GM18499 (cell line): ENCODE data around the gene ZNF132.
"Not testable (repeated sequence)": the region's sequence is repeated elsewhere in the genome, so short reads cannot be mapped to it uniquely, and the experiment has no call there.

Experiments
- ATAC-seq: cut with Tn5 transposase; IDR thresholded peaks from one replicate; pipeline ENCODE4 v1.9.1; 2021; ENCODE audit warnings: moderate number of reproducible peaks; ENCODE audit not compliant: insufficient read depth, unreplicated experiment

ZNF132 gene

DNA sequence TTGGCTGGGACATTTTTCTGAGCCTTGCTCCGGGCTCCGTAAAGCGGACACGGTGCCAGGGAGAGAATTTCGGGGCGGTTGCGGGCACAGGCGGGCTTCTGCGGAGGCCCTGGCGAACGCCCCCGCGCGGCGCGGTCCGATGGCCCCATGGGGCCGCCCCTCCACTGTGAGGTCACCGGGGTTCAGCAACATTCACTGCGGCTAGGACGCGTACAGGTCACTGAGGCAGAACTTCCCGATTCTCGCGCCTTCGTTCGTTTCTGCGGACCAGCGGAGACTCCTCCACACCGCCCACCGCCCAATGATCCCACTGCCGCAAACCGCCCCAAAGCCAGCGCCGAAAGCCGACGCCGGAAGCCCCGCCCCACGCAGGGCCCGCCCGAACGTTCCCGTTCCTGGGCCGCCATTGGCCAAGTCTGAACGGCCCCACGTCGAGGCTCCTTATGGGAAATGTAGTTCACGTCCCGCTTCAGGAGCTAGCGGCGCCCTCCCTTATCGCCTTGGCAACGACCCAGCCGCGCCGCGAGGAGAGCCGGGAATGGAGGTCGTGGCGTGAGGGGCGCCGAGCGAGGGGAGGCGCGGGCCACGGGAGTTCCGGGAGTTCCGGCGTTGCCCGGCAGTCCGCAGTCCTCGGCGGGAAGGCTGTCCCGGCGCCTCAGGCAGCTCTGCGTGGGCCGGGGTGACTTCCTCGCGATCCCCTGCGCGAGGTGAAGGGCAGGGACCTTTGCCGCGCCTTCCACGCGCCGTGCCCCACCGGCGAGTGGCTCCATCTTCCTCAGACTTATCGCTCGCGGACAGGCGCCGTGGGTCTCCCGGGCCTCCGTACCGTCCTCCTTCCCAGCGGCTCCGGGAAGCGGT, 31.6 kb downstream of the ZNF132 start, which contains the start of gene ZNF584:
Gene ZNF584 (plus strand): TSS at position 498 of the 858 bp plus-strand sequence. CDS start 499 bp downstream, outside the sequence.
- no peak for ATAC-seq

DNA sequence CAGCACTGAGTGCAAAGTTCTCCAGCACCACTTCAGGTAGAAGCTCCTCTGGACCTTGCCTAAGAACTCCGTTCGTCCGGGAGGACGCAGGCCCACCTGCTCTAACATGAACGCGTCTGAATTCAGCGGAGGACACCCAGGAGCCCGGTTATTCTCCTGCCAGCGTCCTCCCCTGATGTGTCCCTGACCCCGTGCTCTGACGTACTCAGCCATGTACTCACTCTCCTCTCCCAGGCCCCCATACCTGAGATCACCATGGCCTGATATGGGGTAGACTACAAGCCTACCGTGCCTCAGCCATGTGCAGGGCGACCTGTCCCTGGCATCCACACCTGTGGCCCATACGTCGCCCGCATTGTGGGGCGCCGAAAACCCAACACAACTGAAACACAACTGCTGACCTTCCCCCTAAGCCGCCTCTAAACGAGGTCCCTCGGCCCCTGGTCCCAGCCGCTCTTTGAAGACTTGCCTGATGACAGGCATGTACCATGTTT, 32.2 kb downstream of the ZNF132 start:
- no peak for ATAC-seq

DNA sequence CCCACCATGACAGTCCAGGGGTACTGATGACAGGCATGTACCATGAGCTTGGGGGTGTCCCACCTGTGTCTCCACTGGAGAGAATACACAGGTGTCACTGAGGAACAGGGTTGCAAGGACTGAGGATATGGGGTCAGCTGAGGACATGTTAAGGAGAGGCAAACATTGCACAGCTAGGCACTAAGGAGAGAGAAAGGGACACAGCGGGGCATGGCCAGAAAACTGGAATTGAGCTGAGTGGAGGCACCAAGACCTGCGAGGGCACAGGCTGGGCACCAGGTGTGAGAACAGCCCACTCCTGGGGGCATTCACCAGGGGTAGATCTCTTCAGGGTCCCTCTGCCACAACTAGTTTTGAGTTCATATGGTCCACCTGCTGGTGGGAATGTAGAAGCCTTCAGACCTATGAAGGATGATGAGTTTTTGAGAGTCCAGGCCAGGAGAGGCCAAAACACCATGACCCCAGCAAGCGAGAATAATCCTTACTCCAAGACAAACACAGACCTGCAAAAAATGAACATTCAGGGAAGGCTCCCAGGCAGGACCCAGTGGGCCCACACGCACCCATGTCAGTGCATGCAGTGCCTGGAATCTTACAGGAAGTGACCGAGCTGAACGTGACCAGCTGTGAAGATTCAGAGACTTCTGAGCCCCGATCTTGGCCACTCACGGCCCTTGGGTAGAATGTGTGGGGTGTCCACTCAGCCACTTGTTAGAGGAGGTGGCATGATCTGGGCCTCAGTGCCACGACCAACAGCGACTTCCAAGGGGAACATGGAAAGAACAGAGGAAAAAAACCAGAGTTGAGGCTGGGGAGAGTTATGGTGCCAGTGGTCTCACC, 32.9 kb downstream of the ZNF132 start:
- ATAC-seq: no peak

DNA sequence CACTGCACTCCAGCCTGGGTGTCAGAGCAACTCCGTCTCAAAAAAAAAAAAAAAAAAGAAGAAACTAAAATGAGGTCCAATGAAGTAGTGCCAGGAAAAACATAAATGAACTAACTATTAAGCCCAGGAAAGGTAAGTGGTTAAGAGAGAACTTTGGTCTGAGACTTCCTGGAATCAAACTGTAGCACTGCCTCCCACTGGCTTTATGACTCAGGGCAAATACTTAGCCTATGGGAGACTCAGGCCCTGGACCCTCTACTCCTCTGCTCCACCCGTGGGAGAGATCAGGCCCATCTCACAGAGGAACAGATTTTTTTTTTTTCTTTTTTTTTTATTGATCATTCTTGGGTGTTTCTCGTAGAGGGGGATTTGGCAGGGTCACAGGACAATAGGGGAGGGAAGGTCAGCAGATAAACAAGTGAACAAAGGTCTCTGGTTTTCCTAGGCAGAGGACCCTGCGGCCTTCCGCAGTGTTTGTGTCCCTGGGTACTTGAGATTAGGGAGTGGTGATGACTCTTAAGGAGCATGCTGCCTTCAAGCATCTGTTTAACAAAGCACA, 36.0 kb downstream of the ZNF132 start:
- ATAC-seq: not testable (repeated sequence)

DNA sequence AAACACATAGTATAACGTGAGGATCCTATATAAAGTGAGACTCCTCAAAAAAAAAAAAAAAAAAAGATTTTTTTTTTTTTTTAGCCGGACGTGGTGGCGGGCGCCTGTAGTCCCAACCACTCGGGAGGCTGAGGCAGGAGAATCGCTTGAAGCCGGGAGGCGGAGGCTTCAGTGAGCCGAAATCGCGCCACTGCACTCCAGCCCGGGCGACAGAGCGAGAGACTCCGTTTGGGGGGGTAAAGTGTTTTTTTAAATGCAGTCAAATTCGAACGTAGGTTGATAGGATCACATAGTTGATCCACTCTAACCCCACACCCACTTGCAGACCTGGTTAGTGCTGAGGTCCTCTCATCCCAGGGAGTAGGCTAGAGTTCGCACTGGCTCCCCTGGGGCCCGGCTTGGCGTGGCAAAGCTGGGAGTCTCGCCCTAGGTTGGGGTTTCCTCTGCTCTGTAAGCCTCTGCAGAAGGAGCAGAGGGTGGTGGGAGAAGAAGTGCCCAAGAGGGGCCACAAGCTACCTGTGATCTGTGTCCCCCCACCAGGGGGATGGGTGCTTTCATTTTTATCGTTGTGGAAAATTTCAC, 38.0 kb downstream of the ZNF132 start:
- ATAC-seq: no peak

DNA sequence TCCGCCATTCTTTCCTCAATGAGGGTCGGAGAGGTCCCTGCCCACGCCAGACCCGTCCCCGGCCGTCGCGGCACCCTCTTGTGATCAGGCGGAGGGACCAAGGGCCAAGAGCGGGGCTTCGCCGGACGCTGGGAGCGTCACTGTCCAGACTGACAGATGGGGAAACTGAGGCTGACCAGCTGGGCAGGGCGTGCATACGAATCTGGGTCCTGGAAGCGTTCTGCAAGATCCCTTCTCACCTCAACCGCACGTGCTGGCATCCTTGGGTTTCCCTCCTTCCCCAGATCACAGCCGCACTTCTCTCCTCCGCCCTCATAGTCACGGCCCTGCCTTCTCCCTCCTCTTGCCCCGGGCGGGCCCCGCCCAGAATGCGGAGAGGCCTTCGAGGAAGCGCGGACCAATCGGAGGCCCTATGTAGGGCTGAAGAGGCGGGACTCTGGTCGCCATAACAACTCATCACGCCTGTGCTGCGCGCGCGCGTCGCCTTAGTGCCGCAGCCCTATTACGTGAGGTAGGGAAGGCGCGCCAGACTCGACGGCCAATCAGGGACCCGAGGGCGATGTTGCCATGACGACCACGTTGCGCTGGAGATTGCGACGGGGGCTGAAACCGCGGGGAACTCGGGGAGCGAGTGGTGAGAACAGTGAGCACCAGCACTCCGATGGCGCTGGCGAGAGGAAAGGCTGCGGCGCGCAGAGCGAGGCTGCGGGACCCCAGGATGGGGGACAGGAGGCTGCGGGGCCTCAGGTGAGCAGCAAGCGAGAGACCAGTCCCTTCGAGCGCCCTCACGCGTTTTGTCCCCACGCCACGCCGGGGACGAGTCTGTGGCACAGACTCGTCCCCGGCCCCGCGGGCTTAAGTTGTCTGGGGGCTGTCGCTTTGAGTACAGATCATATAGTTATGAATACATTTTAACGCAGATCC, 38.8 kb downstream of the ZNF132 start:
- ATAC-seq: peak; percentile 88

- ATAC-seq: no peak
Measured at GRCh38 chr19:58400316-58400915, 39.5 kb downstream of the ZNF132 start.

DNA sequence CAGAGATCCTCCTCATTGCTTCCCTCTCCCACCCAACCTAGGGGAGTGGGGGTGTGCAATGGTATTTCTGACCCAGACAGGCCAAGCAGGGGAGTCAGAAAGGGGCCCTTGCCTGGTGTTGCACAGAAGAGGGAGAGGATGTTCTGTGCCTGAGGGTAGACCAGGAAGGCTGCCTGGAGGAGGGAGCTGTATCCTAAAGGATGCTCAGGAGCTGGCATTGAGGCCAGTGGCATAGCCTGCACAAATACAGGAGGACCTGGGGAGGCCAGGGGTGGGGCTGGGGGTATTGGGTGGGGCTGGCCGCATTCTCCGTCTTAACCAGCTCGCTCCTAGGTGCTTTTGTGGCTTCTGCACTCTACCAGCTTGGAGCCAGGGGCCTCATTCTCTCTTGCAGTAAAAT, 40.0 kb downstream of the ZNF132 start:
- no peak for ATAC-seq

DNA sequence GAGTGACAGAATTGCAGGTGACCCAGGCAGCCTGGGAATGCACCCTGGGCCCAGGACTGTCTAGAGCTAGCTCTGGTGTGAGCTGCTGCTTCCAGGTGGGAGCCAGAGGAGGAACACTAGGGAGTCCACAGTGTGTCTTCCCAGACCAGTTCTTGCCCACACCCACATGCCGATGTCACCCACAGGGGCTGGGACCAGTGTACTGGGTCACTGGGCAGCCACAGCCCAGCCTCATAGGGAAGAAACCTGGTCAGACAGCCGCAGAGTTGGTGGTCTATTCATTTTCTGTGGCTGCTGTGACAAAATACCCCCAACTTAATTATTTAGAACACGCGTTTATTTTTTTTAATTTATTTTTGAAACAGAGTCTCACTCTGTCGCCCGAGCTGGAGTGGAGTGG, 41.4 kb downstream of the ZNF132 start:
- no peak for ATAC-seq

DNA sequence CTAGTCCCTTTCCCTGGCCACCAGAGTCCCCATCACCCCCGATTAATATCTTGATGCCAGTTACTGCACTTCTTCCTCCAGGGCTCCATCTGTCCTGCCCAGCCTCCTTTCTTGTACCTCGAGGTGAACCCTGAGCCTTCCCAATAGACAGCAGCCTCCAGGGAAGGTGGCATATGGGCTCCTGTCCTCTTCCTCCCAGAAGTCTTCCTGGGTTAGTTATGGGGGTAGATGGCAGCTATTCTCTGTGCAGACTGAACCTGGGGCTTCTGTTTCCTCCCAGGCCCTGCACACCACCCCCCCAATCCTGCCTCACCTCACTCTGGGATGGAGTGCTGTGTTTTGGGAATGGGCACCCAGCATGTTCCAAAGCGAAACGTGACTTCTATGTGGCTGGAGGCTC, 41.9 kb downstream of the ZNF132 start:
- ATAC-seq: no peak

DNA sequence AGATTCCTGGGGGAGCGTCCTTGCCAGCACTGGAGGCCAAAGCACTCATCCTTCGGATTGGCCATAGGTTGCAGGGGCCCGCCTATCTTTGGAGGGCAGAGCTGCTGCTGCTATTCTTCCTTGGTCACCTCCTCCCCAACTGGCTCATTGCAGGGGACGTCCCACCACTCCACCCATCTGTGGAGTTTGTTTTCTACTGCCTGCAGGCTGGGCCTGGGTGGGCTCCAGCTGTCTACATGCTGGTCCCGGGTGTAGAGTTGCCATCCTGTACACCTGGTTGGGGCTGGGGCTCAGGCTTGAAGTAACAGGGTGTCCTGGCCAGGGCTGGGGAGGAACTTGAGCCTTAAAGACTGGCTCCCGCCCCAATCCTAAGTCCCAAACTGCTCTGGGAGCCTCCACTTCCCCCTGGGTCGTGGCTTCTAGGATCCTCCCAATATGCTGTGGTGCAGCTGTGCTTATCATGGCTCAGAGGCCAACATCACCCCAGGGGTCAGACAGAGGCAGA, 42.4 kb downstream of the ZNF132 start:
- no peak for ATAC-seq

DNA sequence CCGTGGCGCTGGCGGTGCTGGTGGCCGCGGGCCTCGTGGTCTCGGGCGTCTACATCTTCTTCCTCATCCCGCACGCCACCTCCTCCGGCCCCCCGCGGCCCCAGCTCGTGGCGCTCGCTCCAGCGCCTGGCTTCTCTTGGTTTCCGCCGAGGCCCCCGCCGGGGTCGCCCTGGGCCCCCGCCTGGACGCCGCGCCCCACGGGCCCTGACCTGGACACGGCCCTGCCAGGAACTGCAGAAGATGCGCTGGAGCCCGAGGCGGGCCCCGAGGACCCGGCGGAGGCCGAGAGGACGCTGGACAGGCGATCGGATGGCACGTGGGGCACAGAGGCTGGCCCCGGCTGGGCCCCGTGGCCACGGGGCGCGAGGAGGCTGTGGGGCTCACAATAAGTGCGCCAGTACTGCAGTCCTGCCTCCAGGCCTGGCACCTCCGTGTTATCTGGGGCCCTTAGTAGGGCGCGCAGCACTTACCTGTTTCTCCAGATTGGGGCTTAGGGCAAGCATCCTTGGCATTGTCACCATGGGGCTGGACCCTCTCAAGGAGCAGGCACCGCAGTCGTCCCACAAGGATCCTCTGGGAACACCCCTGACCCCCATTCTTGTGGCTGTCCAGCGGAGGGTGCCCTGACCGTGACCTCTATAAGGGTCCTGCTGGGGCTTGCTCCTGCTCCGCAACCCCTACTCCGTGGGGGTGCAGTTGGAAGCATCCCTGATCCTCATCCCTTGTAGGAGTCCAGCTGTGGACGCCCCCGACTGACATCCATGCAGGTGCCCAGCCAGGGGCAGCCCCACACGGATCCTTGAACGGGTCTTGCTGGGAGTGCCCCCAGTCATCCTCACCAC, 43.0 kb downstream of the ZNF132 start:
- no peak for ATAC-seq

DNA sequence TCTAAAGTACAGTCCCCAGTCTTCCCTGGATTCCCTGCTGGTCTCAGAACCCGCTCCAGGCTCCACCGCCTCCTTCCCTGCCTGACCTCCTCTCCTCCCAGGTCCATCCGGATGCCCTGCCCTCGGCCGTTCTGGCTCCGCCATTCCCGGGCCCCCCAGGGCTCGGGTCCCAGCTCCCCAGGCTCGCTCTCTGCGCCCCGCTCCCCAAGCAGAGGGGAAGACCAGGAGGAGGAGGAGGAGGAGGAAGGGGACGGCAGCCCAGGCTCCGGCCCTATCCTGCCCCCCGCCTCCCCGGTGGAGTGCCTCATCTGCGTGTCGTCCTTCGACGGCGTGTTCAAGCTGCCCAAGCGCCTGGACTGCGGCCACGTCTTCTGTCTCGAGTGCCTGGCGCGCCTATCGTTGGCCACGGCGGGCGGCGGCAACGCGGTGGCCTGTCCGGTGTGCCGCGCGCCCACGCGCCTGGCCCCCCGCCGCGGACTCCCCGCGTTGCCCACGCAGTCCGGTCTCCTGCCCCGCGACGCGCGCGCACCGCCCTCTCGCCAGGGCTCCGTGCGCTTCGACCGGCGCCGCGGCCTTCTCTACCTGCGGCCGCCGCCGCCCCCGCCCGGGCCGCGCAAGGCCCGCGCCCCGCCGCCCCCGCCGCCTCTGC, 43.9 kb downstream of the ZNF132 start:
- no peak for ATAC-seq

DNA sequence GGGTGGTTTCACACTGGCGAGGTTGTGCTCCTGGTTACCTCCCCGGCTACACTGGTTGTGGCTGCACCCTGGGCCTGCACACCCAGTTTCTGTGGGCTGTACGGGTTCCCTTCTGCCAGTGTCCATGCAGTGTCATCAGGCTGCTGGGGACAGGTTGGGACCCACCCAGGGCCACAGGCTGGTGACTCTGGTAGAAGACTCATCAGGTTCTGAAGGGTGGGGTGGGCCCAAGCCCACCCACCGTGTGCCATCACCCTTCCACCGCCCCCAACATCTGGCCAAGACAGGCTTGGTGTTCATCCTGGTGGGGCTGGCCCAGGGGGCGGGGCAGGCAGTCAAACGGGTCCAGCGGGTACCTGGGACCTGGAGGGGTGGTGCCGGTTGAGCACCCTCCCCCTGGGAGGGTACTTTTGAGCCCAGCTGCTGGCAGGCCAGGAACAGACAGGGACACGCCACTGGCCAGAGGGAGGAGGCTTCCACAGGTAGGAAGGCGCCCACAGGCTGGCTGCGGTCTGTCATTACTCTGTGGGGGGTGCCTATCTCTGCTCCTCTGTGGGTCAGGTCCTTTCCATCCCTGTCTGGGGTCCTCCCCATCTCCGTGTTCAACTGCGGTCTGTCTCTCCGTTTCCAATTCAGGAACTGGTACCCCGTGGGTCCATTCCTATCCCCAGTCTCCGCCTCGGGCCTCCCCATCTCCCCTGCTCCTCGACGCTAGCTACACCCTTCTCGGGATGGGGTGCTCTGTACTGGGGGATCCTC, 44.6 kb downstream of the ZNF132 start, which contains the start of gene RNF225:
Gene RNF225 (plus strand): TSS at position 437 of the 759 bp plus-strand sequence. CDS start 434 bp downstream, outside the sequence.
- ATAC-seq: no peak

GRCh38 chr19:58394821-58395219, 45.1 kb downstream of the ZNF132 start:
- no peak for ATAC-seq

GRCh38 chr19:58393725-58394033, 46.3 kb downstream of the ZNF132 start:
- no peak for ATAC-seq
